Forelimb muscle (tissue), 1 donor: ENCODE data around the gene PARP16. TPM values are rescaled to one million over a fixed set of nuclear protein-coding genes. Genes with fewer than 3 reads are reported as not detected.
"Not testable (repeated sequence)": the region's sequence is repeated elsewhere in the genome, so short reads cannot be mapped to it uniquely, and the experiment has no call there.

Experiments used
- DNase-seq: peaks from one replicate; pipeline ENCODE4 v3.0.0-alpha.2; 2013; ENCODE audit warnings: low read depth
- polyA plus RNA-seq: library from polyadenylated mRNA; unstranded; fragments of 120-200 nt; gene quantifications from one replicate; pipeline ENCODE4 v1.2.1, GENCODE V29; 2013; ENCODE audit not compliant: insufficient read length

Gene PARP16
- polyA plus RNA-seq, 1 donor, result 13.0 TPM

DNA sequence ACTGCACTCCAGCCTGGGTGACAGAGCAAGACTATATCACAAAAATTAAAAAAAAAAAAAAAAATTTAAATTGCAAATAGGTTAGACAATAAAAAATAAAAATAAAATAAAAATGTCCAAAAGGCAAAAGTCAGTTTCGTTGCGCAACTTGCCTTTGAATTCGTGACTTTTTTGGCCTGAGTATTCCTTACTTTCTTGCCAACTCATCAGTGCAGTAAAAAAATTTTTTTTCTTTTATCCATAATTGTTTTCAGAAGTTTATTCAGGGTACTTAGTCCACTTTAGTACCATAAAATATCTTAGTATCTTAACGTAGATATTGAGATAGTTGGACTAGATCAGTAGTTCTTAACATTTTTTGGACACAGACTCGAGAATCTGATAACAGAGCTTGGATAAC, 53.0 kb downstream of the PARP16 start:
- DNase-seq, result no peak

DNA sequence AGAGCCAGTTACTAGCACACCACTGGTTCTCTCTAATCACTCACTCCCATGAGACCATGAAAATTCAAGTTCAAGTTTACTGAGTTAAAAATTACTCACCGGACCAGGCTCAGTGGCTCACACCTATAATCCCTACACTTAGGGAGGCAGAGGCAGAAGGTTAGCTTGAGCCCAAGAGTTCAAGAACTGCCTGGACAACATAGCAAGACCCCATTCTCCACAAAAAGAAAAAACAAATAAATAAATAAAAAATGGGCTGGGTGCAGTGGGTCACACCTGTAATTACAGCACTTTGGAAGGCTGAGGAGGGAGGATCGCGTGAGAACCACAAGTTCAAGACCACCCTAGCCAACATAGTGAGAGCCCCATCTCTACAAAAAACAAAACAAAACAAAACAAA, 54.2 kb downstream of the PARP16 start:
- DNase-seq, result no peak

DNA sequence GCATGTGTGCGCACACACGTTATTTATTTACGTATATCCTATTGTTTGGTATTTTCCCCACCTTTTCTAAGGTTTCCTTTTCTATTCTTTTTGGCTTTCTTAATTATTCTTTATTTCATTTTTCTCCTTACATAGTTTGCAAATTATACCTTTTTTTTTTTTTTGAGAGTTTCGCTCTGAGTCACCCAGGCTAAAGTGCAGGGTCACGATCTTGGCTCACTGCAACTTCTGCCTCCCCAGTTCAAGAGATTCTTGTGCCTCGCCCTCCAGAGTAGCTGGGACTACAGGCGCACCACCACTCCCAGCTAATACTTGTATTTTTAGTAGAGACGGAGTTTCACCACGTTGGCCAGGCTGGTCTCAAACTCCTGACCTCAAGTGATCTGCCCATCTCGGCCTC, 55.4 kb downstream of the PARP16 start:
- no peak for DNase-seq

DNA sequence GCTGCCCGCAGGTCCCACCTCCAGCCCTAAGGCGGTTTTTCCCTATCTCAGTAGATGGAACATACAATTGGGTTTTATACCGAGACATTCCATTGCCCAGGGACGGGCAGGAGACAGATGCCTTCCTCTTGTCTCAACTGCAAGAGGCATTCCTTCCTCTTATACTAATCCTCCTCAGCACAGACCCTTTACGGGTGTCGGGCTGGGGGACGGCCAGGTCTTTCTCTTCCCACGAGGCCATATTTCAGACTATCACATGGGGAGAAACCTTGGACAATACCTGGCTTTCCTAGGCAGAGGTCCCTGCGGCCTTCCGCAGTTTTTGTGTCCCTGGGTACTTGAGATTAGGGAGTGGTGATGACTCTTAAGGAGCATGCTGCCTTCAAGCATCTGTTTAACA, 59.8 kb downstream of the PARP16 start:
- not testable (repeated sequence) for DNase-seq

DNA sequence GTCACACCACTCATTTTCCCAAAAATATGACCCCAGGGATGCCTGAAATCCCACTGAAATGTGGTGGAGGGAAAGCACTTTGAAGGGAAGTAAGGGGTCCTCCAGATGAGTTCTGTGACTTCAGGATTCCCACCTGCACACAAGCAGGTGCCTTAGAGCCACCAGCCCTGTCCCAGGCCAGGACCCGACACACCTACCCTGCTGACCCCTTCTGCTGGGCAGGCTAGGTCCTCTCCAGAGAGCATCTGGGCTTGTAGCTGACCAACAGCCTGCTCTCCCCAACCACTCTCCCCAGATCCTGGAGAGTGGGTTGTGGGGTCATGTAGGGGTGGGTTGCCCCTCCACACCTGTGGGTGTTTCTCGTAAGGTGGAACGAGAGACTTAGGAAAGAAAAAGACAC, 60.5 kb downstream of the PARP16 start:
- DNase-seq, result no peak

DNA sequence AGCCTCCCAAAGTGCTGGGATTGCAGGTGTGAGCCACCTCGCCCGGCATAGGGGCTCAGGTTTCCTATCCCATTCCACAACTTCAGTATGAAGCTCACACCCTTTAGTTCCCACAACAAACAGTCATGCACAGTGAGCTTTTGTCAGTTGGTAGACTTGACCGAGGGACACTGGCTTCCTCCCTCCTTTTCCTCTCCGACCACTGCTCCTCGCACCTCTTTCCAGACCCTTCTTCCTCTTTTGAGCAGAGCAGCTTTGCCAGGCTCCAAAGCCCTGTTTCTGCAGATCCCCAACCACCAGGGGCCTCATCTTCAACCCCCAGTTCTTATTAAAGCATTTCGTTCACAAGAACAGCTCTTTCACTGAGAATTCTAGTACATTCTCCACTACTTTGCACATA, 62.7 kb downstream of the PARP16 start:
- DNase-seq, result no peak

DNA sequence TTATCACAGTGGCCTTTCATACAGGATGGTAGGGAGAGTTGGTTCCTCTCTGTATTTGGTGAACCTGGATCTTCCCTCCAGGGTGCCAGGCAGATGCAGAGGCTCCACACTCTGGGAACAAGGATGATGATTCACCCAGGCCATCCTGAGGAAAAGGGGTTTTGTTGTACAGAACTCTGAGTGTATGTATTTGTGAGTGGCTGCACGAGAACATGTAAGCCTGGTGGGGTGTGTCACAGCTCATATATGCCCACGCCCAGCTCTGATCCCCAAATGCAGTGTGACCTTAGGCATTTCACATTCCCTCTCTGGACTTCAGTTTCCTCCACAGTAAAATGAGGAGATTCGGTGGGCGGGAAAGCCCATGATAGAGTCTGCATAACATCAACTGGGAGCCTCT, 63.8 kb downstream of the PARP16 start:
- DNase-seq, result no peak

DNA sequence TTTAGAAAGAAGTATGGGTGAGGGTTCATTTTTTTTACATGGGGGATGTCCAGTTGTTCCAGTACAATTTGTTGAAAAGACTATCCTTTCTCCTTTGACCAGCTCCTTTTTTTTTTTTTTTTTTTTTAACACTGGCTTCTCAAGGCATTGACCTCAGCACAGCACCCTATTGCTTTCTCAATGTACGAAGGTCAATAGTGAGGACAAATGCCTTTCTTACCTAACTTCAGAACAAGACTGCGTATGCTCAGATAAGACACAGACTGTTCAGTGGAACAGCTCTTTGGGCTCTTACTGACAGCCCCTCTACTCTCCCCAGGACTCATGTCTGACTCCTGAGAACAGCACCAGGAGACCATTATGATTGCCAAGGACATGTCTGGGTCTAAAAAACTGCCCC, 65.0 kb downstream of the PARP16 start:
- DNase-seq, result no peak

DNA sequence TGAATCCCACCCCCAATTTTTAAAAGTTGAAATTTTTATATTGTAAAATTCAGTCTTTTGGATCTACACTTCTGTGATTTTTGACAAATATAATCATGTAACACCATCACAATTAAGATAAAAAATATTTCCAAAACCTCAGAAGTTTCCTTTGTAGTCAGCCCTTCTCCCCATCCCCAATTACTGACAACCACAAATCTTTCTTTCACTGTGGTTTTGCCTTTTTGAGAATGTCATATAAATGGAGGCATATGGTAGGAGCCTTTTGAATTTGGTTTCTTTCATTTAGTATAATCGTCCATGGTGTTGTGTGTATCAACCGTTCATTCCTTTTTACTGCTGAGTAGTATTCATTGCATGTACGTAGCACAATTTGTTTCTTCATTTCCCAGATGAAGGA, 67.5 kb downstream of the PARP16 start:
- DNase-seq, result no peak

DNA sequence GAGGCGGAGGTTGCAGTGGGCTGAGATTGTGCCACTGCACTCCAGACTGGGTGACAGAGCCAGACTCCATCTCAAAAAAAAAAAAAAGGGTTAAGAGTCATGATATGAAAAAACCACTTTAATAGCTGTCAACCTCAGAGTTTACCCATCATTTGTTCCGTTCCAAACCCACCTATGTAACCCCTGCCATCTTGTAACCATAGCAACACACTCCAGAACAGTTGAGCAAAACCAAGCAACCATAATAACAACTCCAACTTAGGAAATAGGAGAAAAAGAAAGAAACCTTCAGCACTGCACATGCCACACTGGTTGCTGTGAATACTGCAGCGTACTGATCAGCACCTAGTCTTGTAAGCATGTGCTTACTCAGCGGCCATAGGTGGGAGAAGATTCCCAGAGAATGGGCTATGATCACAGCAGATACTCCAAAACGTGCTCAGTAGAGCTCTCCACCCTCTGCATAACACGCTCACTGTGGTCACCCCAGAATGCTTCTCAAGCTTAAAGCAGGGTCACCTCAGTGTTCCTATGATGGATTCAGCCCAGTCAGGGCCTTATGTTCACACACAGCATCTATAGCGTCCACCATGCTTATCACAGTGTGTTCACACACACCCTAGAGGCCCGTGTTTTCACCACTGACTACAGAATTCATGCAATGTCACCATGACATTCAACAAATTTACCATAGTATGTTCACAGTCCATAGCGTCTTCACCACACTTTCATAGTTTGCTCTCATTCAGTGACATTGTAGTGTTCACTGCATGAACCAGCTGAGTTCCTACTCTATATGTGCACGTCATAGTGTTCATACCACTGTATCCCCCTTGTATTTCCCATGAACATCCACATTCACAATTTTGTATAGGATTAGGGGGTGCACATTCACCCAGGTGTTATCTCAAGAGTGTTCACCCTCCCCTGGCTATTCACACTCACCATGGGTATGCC, 68.9 kb downstream of the PARP16 start:
- no peak for DNase-seq

DNA sequence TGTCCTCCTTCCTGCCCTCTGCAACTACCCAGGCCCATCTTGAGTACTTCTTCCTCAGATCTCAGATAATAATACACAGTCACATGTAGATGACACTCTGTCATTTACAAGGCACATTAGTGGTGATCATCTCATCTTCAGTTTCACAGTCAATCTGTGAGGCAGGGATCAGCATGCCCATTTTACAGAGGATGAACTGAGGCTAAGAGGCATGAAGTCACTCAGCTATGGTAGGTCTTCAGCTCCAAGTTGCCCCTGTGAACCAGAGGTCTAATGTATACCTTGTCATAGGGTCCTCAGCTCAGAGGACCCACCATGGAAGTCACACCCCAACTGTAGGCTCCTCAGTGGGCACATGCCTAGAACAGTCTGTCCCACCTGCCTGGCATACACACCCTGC, 71.2 kb downstream of the PARP16 start:
- DNase-seq, result no peak

DNA sequence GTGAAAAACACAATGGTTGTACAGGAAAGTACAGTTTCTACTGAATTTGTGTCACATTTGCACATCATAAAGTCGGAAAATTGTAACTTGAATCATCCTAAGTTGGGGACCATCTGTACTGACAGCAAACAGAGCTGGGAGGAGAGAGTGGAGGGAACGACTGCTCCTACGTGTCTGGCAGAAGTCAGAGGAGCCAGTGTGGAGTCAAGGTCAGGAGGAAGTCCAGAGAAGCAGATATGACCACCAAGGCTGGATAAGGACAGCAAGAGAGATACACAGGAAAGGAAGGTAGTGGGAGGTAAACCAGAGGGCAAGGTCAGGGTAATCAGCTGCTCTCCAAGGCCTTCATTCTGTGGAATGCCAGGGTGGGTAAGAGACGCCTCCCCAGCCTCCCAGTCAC, 72.7 kb downstream of the PARP16 start:
- DNase-seq, result no peak

DNA sequence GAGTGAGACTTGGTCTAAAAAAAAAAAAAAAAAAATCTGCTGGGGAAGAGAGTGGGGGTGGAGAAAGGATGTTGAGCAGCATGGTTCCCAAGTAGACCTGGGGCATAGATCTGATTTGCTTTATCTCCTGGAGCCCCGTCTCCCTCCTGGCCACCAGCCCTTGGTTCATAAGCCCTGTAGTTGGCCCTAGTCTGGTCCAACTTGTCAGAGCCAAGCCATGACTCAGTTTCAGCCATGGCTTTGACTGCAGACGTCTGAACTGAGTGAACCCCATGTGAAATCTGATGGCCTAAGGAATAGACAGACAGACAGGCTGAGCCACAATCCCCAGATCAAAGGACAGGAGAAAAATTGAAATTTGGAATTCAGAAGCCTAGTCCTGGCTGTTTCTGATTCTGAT, 73.4 kb downstream of the PARP16 start:
- no peak for DNase-seq

DNA sequence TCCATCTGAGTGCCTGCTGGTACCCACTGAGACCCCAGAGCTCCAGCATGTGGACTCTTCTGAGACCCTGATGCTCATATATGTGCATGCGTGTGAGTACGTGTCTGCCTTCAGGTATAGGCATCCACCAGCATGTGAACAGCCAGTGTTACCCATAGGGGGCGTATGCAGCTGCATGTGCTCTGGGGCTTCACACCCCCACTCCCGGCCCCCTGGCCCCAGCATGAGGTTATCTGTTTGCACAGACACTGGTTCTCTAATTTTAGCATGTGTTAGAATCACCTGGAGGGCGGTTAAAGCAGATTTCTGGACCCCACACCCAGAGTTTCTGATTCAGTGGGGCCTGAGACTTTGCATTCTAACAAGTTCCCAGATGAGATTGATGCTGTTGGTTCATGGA, 74.6 kb downstream of the PARP16 start:
- no peak for DNase-seq

DNA sequence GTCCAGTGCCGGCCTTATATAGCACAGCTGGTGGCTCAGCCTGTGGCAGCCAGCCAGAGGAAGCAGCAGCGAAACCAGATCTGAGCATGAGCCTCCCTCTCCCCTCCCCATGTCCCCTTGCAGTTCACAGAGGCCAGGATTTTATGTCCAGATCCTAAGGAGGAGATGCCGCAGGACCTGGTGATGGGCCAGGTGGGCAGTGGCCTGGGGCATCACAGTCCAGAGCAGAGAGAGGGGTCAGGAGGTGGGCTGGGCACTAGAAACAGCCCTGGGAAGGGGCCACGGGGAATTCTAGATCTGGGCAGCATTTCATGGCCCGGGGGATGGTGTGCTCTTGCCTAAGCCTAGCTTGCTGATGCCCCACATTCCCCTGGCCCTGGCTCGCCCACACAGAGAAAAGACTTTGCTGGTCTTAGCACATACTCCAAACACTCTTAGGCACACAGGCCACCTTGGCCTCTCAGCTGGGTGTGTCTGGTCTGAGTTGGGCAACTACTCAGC, 75.2 kb downstream of the PARP16 start:
- DNase-seq, result no peak

DNA sequence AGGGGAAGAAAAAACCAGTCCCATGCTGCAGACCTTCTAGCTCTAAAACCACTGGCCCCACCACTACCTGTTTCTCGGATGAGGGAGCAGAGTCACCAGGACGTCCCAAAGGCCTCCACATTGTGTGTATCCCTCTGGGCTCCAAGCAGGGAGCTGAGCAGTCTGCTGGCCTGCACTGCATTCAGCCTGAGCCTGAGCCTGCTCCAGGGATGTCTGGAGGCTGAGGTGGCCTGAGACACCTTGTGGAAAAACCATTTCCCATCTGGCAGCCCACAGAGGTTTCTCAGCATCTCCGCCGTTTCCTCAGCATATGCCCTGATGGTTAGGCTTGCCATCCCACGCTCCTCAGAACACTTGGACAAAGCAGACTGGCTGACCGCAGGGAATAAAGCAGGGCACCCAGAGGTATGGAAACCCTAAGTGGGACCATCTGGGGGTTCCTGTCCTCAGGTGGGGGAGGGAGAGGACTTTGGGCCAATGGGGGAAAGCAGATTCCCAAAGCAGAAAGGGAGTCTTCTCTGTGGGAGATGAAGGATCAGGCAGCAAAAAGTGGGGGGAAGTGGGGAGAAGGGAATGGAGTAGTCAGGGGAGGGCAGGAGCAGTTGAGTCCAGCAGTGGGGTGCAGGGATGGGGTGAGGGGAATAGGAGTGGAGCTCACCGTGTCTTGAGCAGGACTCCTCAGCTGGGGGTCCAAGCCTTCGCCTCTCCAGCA, 75.8 kb downstream of the PARP16 start, which contains the start of gene CILP:
Gene CILP, minus strand, starts transcription at position 704 of the 712 bp plus-strand sequence. CDS start 1,718 bp downstream, outside the sequence.
- DNase-seq, result no peak

DNA sequence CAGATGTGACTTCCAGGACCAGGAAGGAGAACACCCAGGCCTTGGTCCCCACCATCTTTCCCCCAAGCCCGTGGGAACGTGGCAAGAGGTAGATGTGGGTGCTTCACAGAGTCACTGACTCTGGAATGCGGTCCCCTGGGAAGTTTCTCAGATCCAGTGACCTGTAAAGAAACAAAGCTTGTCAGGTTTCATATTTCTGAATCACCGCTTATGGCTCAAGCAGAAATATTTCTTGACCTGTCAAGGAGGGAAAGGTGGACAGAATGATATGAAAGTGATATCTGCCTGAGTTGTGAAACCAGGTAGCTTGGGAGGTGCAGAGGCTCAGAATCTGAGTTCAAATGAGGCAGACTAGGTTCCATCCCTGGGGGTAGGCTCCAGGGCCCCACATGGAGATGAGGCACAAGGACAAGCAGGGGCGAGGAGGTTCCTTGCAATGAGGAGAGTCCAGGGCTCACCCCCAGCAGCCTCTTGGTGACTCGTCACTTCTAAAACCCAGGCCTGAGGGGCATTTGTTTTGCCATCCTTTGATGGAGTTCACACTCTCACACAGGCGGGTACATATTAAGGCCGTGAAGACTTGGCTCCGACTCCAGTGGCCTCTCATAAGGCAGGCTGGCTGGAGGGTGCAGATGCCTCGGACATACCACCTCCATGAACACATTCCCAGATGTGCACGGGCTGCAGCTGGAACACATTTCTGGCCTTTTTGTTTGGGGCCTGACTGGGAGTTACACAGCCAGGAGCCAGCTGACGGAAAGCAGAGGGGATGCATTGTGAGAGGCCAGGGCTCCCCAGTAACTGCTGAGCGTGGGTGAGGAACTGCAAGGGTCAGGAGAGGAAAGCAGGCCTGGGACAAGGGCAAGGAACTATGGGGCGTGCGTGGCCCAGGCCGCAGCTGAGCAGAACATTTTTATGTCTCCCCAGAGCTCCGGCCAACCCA, 76.7 kb downstream of the PARP16 start:
- DNase-seq, result no peak

DNA sequence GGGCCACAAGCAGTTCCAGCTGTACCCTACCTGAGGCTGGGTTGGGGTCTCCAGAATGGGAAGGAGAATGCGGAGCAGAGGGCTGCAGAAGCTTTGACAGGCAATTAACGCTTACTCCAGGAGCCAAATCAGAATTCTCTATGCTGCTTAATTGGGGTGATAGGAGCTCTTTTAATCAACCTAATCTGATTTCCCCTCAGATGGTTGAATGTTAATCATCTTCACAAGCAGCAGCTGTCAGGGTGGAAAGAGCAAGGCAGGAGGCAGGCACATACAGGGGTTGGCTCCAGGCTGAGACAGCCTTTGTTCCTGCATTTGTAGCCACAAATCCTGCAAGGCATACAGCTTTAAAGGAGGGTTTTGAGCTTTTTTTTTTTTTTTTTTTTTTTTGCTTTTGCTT, 78.0 kb downstream of the PARP16 start:
- DNase-seq, result no peak
